HG03196 (cell line): ENCODE data around the gene NSF.

Experiments
- ATAC-seq: cut with Tn5 transposase; IDR thresholded peaks from one replicate; pipeline ENCODE4 v1.9.1; 2021; ENCODE audit not compliant: unreplicated experiment

The NSF gene

GRCh38 chr17:46796956-46797530 lies 206.6 kb downstream of the NSF start:
- ATAC-seq = no peak

DNA sequence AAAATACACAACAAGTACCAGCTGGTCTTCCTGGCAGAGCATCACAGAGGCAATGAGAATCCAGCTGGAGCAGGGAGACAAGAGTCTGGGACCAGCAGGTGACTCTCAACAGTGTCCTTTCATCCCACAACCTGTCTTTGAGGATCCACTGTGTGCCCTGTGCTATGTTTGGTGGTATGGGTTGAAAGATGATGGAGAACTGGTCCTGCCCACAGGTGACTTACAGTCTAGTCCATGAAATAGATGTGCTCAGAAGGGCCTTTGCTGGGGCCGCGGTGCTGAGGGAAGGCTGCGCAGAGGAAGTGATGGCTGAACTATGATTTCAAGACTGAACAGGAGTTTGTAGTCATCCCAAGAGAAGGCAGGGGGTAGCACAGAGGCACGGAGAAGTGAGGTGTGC lies 210.1 kb downstream of the NSF start:
- no peak for ATAC-seq

DNA sequence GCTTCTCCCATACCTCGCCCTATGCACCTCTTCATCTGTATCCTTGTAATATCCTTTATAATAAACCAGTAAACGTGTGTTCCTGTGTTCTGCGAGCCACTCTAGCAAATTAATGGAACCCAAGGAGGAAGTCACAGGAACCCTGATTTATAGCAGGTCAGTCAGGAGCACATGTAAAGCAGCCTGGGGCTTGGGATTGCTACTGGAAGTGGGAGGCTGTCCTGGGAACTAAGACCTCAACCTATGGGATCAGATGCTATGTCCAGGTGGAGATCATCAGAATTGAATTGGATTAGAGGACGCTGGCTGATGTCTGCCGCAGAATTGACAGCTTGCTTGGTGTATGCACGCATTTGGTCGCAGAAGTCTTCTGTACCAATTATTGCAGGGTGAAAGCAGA lies 212.3 kb downstream of the NSF start:
- ATAC-seq = no peak

- ATAC-seq = no peak
Measured at GRCh38 chr17:46803544-46803943, 213.1 kb downstream of the NSF start.

- no peak for ATAC-seq
Measured at GRCh38 chr17:46805771-46806170, 215.3 kb downstream of the NSF start.
